Erythroblast (primary cell): ENCODE data around the gene ARL5B.

Source experiments
- GATA1 ChIP-seq: IDR thresholded peaks from 2 replicates; pipeline ENCODE4 v1.6.1; 2011; ENCODE audit warnings: low read depth, mild to moderate bottlenecking, control low read depth, low read length, moderate library complexity
- POLR2A ChIP-seq: IDR thresholded peaks from 2 replicates; pipeline ENCODE4 v1.6.1; 2011; ENCODE audit warnings: mild to moderate bottlenecking, low read length

- TF ChIP-seq POLR2A (no peak), GATA1 (no peak)
Observed at GRCh38 chr10:18625886-18626285, 33.3 kb upstream of the ARL5B start.
